OCI-LY7 (cell line): ENCODE data around the gene BBOX1. TPM values are rescaled to one million over a fixed set of nuclear protein-coding genes. Genes with fewer than 3 reads are reported as not detected.

Experiments used
- BruUV-seq: library from RNA; stranded (reverse); fragments of 400-500 nt; replicated peaks from 2 replicates; lab custom pipeline; 2021; lab: Mats Ljungman, UMichigan
- CTCF ChIA-PET: fragments of 300-600 bp; sonication (Branson Sonifier 250); formaldehyde crosslinking; loops from one replicate; lab custom pipeline; 2022; ENCODE audit warnings: antibody characterized with exemption; ENCODE audit not compliant: unreplicated experiment; lab: Charles Lee
- POLR2A ChIA-PET: fragments of 300-600 bp; sonication (Branson Sonifier 250); formaldehyde crosslinking; loops from one replicate; lab custom pipeline; 2022; ENCODE audit warnings: antibody characterized with exemption; lab: Charles Lee
- DNase-seq: peaks from one replicate; pipeline ENCODE4 v3.0.0-alpha.2; 2015; ENCODE audit warnings: low spot score
- H2AFZ ChIP-seq: fragments of 200-600 bp; sonication (generic), shearing (Covaris generic); 2 replicates; pipeline ENCODE4 v1.6.1; 2014; ENCODE audit warnings: mild to moderate bottlenecking, antibody characterized with exemption, low read length, moderate library complexity
- H3K27ac ChIP-seq: fragments of 200-600 bp; sonication (generic); 2 replicates; pipeline ENCODE4 v1.5.1; 2014; ENCODE audit warnings: mixed run types, low read depth, mild to moderate bottlenecking, moderate library complexity, low read length, inconsistent platforms; ENCODE audit not compliant: poor library complexity, severe bottlenecking
- H3K36me3 ChIP-seq: fragments of 200-600 bp; sonication (generic); 2 replicates; pipeline ENCODE4 v1.6.1; 2014; ENCODE audit warnings: mild to moderate bottlenecking, antibody characterized with exemption, low read length, moderate library complexity, mixed read lengths; ENCODE audit not compliant: insufficient read depth
- H3K4me1 ChIP-seq: fragments of 200-600 bp; sonication (generic); 2 replicates; pipeline ENCODE4 v1.5.1; 2014; ENCODE audit warnings: mild to moderate bottlenecking, low read length; ENCODE audit not compliant: insufficient read depth, poor library complexity, severe bottlenecking
- H3K4me2 ChIP-seq: fragments of 200-600 bp; sonication (generic); 2 replicates; pipeline ENCODE4 v1.6.1; 2014; ENCODE audit warnings: mild to moderate bottlenecking, low read length
- H3K4me3 ChIP-seq: fragments of 200-600 bp; sonication (generic); 2 replicates; pipeline ENCODE4 v1.5.1; 2014; ENCODE audit warnings: mild to moderate bottlenecking, low read depth, low read length; ENCODE audit not compliant: poor library complexity, severe bottlenecking
- H3K79me2 ChIP-seq: fragments of 200-600 bp; sonication (generic); 2 replicates; pipeline ENCODE4 v1.6.1; 2016; ENCODE audit warnings: low read depth, mild to moderate bottlenecking, low read length, moderate library complexity, mixed read lengths; ENCODE audit not compliant: insufficient read depth
- H3K9me2 ChIP-seq: fragments of 200-600 bp; sonication (generic); 2 replicates; pipeline ENCODE4 v1.6.1; 2016; ENCODE audit warnings: mild to moderate bottlenecking, low read length, mixed read lengths; ENCODE audit not compliant: insufficient read depth
- H3K9me3 ChIP-seq: fragments of 200-600 bp; sonication (generic); 2 replicates; pipeline ENCODE4 v1.6.1; 2014; ENCODE audit warnings: mild to moderate bottlenecking, mixed run types, low read length, mixed read lengths
- H4K20me1 ChIP-seq: fragments of 200-600 bp; sonication (generic); 2 replicates; pipeline ENCODE4 v1.6.1; 2014; ENCODE audit warnings: mild to moderate bottlenecking, antibody characterized with exemption, low read length, moderate library complexity, mixed read lengths; ENCODE audit not compliant: insufficient read depth
- EZH2phosphoT487 ChIP-seq: fragments of 200-600 bp; sonication (generic); IDR thresholded peaks from 2 replicates; pipeline ENCODE4 v1.6.1; 2018; ENCODE audit warnings: low read depth, borderline replicate concordance, mild to moderate bottlenecking, mixed run types, antibody characterized with exemption, low read length, moderate library complexity, mixed read lengths
- intact Hi-C: fragments of 100-400 bp; cut with micrococcal nuclease; formaldehyde crosslinking; loops from one replicate; pipeline ENCODE4 v1.10.0; 2022; ENCODE audit not compliant: unreplicated experiment
- total RNA-seq, 2 experiments: library from RNA; depleted of rRNA in 1 of 2; stranded (reverse); fragments of >200 nt in 1 of 2; shearing (Covaris generic) in 1 of 2; gene quantifications; 2 replicates each; pipeline ENCODE4 v1.2.3, GENCODE V29; 2014 to 2022
- TF ChIP-seq, protein P1 (sequence below): fragments of 200-600 bp; sonication (generic); conservative IDR thresholded peaks from 2 replicates; pipeline ENCODE4 v1.5.1; 2014; ENCODE audit warnings: mild to moderate bottlenecking, antibody characterized with exemption, low read length, moderate library complexity, mixed read lengths

Gene BBOX1
- total RNA-seq, 2 experiments from 2014 or later, result not detected

DNA sequence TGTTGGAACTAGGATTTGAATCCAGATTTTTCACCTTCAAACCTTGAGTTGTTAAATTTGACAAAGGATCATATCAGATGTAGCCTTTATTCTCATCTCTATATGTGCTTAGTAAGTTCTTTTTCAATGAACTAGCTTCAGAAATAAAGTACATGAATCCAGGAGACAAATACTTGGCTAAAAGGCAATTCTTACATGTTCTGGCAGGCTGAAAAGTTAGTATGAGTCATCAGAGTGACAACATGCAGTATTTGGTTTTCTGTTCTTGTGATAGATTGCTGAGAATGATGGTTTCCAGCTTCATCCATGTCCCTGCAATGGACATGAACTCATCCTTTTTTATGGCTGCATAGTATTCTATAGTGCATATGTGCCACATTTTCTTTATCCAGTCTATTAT, 40.4 kb downstream of the BBOX1 start:
- Histone ChIP-seq H3K4me2 (no peak overlapping the region), H3K36me3 (no peaks in the 10 kb centered on the region), H3K27ac (no peak overlapping the region), H3K9me2 (no peaks in the 10 kb centered on the region), H3K4me3 (no peak overlapping the region), H2AFZ (no peak overlapping the region), H3K79me2 (no peaks in the 10 kb centered on the region), H3K9me3 (no peaks in the 10 kb centered on the region), H4K20me1 (no peaks in the 10 kb centered on the region), H3K4me1 (no peaks in the 10 kb centered on the region)
- ChIA-PET POLR2A (interaction anchor here (0.5 kb wide), 1 partner anchor 73 kb away, joined by 3 read pairs; no protein-coding TSS in a partner anchor), CTCF (no interaction called here)
- no peak for DNase-seq
- intact Hi-C loops, result no loop called here
- TF ChIP-seq, protein P1, sequence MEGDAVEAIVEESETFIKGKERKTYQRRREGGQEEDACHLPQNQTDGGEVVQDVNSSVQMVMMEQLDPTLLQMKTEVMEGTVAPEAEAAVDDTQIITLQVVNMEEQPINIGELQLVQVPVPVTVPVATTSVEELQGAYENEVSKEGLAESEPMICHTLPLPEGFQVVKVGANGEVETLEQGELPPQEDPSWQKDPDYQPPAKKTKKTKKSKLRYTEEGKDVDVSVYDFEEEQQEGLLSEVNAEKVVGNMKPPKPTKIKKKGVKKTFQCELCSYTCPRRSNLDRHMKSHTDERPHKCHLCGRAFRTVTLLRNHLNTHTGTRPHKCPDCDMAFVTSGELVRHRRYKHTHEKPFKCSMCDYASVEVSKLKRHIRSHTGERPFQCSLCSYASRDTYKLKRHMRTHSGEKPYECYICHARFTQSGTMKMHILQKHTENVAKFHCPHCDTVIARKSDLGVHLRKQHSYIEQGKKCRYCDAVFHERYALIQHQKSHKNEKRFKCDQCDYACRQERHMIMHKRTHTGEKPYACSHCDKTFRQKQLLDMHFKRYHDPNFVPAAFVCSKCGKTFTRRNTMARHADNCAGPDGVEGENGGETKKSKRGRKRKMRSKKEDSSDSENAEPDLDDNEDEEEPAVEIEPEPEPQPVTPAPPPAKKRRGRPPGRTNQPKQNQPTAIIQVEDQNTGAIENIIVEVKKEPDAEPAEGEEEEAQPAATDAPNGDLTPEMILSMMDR, result no peak
- no peak for TF ChIP-seq EZH2phosphoT487
- BruUV-seq, result no TSS peak

DNA sequence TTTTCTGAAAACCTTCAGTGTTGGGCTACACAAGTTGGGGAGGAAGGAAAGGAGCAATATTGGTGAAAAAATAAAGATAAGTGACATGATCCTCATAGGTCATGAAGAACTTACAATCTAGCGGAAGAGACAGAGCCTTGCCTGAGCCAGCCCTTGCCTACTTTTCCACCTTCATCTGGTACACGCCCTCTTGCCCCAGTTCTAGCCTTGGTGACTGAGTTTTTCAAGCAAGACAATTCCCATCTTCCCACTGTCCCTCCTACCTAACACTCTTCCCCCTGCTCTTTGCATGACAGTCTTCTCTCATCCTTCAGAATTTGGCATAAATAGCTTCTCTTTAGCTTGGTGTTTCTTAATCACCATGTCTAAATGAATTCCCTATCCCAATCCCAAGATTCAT, 42.6 kb downstream of the BBOX1 start:
- Histone ChIP-seq H3K36me3 (no peaks in the 10 kb centered on the region), H2AFZ (no peak overlapping the region), H3K9me3 (no peaks in the 10 kb centered on the region), H3K4me3 (no peak overlapping the region), H3K27ac (no peak overlapping the region), H3K9me2 (no peaks in the 10 kb centered on the region), H3K4me2 (no peak overlapping the region), H3K4me1 (no peaks in the 10 kb centered on the region), H3K79me2 (no peaks in the 10 kb centered on the region), H4K20me1 (no peaks in the 10 kb centered on the region)
- no peak for TF ChIP-seq EZH2phosphoT487
- TF ChIP-seq, protein P1, result no peak
- intact Hi-C loops, result no loop called here
- CTCF ChIA-PET, result no interaction called here
- POLR2A ChIA-PET, result interaction anchor here (0.7 to 1.5 kb wide), 2 partner anchors 16 to 378 kb away, joined by 3 read pairs; no protein-coding TSS in a partner anchor
- BruUV-seq, result no TSS peak
- no peak for DNase-seq

DNA sequence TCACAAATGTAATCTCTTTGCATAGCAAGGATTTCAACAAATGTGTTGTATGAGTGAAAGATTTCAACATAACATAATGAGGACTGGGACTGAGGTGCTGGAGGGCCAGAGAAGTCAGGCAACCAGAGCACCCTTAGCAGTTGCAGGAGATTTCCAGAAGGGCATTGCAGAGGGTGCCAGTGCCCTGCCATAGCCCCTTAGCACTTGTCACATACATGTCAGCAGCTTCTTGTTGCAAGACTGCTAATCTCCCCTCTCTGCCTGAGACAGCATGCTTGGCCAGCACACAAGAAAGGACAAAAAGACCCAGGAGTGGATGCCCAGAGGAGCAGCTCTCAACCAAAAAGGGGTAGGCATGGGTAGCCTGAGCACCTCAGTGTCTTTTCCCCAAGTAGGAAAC, 43.2 kb downstream of the BBOX1 start:
- H3K36me3 ChIP-seq, result no peaks in the 10 kb centered on the region
- no peaks in the 10 kb centered on the region for H3K9me3 ChIP-seq
- H4K20me1 ChIP-seq, result no peaks in the 10 kb centered on the region
- POLR2A ChIA-PET, result interaction anchor here (0.6 to 1.5 kb wide), 3 partner anchors 8 to 24 kb away, joined by 3 read pairs; no protein-coding TSS in a partner anchor
- no peak overlapping the region for H3K4me2 ChIP-seq
- TF ChIP-seq EZH2phosphoT487, result no peak
- TF ChIP-seq, protein P1, result no peak
- no peak for DNase-seq
- no peaks in the 10 kb centered on the region for H3K9me2 ChIP-seq
- intact Hi-C loops, result no loop called here
- no peaks in the 10 kb centered on the region for H3K79me2 ChIP-seq
- CTCF ChIA-PET, result no interaction called here
- H3K4me1 ChIP-seq, result no peaks in the 10 kb centered on the region
- no TSS peak for BruUV-seq
- H2AFZ ChIP-seq, result no peak overlapping the region
- no peak overlapping the region for H3K4me3 ChIP-seq
- H3K27ac ChIP-seq, result no peak overlapping the region
